GM19035 (cell line): ENCODE results near the gene BTBD9.

Source experiments
- ATAC-seq: cut with Tn5 transposase; IDR thresholded peaks from one replicate; pipeline ENCODE4 v1.9.1; 2021; ENCODE audit not compliant: unreplicated experiment

BTBD9 gene

DNA sequence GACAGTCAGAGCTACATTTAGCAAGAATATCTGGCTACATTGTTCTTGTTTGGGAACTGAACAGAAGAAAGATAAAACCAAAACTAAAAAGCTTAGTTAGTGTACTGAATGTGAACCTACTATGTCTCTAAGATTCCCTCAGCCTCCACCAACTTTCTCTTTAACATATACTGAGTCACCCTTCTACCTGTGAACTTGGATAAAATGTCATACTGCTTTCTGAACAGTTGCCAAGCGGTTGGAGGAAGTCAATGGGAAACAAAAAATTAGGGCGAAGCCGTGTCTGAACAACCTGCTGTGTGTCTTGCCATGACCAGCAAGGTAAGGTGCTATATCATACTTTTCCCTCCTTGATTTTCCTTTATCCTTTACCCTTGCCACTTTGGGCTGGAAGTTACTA lies 243.5 kb downstream of the BTBD9 start:
- ATAC-seq = no peak

GRCh38 chr6:38393986-38394385 lies 245.7 kb downstream of the BTBD9 start:
- ATAC-seq = no peak

GRCh38 chr6:38391626-38392579 lies 247.8 kb downstream of the BTBD9 start:
- no peak for ATAC-seq

DNA sequence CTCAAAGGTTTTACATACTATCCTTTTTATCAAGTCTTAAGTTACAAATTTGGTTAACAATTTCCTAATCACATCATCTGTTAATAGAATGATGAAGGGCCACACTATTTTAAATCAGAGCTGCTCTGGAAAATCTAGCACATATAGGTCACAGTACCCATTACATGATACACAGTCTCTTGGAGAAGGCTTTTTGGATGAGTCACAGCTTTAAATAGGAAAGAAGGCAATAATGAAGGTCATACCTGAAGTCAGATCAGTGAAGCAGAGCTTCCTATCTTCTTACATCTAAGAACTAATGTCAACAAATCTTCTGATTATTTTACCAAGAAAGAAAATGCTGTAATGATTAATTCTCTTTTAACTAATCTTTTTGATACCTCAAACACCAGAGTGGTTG lies 248.5 kb downstream of the BTBD9 start:
- ATAC-seq = no peak

- no peak for ATAC-seq
These were observed 249.9 kb downstream of the BTBD9 start for GRCh38 chr6:38389875-38390274.

- ATAC-seq = no peak
These were observed 251.8 kb downstream of the BTBD9 start for GRCh38 chr6:38387971-38388370.

GRCh38 chr6:38387461-38387860 lies 252.3 kb downstream of the BTBD9 start:
- ATAC-seq = no peak

DNA sequence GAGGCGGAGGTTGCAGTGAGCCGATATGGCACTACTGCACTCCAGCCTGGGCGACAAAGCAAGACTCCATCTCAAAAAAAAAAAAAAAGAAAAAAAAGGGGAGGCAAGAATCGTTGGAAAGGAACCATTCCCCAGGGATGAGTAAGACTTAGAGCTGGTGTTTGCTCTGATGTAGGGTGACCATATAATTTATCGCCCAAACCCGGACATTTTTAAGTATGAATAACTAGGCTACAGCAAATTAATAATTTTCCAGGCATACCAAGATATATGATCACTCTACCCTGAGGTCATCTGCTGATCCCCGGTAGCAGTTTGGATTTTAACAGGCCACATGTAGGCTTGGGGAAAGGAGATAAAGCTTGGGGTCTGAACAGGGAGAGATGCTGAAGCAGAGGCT lies 260.9 kb downstream of the BTBD9 start:
- no peak for ATAC-seq

GRCh38 chr6:38375937-38376336 lies 263.8 kb downstream of the BTBD9 start:
- ATAC-seq = no peak

DNA sequence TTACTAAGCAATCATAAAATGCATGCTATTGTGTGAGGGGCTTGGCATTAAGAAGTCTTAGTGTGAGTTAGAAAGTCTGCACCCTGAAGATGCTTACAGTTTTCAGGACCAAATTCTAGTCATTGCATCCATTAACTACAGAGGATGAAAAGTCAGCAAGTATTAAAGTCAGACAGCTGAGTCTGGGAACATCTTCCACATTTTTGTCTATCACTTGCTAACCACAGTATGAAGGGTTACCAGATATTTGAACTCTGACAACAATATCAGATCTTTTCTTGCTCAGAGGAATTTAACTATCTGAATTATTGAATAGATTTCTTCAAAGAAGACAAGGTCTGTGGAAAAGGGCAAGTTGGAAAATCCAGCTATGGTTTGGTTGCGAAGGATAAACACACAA lies 264.4 kb downstream of the BTBD9 start:
- no peak for ATAC-seq

DNA sequence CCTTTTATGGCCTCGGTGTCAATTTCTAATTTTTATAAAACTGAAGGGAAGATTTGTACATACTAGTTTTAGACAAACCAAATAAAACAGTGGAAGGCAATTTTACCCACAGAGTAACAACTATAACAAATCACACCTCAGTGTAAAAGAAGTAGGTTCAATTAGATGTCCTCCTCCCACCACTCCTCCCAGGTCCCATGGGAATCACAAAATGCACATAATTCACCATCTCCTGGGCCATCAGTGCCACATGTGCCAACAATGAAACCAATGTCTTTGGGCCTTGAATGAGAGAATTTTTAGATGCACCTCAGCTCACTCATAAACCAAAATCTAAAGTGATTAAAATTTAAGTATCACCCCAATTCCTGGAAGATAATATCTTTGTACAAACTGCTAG lies 267.8 kb downstream of the BTBD9 start:
- no peak for ATAC-seq

DNA sequence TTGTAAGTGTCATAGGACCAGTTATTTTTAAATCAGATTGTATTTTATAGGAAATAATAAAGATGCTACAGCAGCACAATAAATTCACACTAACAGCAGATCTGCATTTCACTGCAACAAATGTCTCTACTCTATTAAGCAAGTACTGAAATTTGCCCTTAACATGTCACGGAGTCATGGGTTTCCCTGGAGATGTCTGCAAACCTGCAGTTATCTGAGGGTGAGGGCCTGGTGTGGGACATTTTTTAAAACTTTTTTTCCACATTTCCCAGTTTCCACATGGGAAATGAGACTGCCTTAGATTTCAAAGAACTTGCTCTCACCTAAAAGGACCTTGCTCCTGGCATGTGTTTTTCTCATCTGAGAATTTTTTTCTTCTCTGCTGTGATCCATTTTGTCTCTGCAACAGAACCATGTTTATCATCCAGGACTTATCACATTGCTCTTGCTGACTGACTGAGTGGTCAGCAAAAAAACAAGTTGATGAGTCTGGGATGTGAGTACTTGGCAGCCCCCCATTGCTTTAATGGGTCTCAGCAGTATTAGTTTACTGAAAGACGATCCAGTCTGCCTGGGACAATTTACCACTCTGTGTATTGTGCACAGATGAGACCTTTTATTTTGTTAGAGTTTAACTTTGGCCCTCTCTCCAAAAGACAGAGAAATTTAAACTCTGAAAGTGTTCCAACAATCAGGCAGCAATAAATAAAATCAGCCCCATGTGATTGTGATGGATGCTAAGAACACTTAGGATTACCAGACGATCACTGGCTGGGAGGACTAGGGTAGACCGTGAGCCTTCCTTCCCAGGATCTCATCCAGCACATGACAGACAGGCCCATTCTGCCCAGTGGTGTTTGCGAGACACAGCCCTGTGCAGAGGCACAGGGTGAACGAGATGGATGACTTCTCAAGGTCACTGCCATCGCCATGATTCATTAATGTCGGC lies 268.8 kb downstream of the BTBD9 start:
- ATAC-seq = no peak

- no peak for ATAC-seq
These were observed 272.5 kb downstream of the BTBD9 start for GRCh38 chr6:38367231-38367630.

GRCh38 chr6:38366234-38366633 lies 273.5 kb downstream of the BTBD9 start:
- no peak for ATAC-seq

GRCh38 chr6:38364775-38365174 lies 275.0 kb downstream of the BTBD9 start:
- ATAC-seq = no peak

- ATAC-seq = no peak
These were observed 275.6 kb downstream of the BTBD9 start for GRCh38 chr6:38364127-38364526.

GRCh38 chr6:38355519-38355918 lies 284.2 kb downstream of the BTBD9 start:
- no peak for ATAC-seq

DNA sequence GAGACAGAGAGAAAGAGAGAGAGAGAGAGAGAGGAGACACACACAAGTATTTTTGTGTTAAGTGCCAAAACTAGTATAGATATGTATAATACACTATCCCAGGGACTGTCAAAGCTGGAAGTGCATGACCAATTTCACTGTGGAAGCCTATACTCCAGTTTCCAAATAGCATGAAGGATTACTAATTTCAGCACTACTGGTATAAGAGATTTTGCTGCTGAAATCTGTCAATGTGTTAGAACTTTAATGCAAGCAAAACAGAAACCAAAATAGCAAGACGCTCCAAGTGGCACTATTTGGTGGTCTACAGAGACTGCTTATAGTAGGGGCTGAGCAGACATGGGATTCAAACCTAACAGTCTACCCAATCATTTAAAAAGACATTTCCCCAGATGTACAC lies 284.8 kb downstream of the BTBD9 start:
- ATAC-seq = no peak

DNA sequence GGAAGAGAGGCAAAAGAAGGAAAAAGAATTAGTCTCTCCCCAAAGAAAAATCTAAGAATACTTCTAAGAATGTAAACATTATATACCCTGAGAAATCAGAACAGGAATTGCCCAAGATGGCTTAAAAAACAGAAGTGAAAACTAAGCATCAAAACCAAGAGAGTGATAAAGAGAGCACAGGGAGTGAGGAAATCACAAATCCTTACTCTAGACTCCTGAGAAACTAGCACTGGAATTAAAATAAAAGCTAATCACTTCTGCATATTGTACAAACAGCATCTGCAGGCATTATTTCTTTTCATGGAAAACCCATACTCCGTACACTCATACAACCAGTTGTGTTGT lies 285.7 kb downstream of the BTBD9 start:
- ATAC-seq = no peak

DNA sequence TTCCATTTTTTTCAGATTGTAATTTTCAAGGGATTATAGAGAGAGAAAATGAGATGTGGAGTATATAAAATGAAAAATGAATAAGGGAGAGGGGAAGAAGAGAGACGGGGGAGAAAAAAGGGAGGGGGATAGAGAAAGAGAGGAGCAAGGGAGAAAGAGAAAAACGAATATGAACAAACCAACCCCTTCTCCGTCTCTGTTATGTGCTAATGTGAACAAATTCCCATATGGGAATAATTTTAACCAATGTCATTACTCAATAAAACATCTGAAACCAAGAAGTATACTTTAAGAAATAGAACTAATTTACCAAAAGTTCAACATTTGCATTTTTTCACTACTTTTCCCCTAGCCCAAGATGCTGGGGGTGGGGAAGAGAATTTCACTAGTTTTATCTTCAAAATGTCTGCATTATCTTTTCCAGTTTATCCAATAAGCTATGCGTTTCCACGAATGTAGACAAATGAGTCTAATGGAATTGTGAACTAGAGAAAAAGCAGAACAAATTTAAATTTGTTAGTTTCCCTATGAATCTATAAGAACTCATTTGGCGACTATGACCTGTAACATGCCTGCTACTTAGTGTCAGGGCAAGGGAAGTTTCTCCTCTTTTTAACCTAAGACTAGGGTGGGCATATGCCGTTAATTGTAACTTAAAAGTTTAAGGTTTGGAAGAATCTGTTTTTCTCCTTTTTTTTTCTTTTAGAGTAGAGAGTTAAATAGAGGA lies 286.3 kb downstream of the BTBD9 start:
- ATAC-seq = no peak

- no peak for ATAC-seq
These were observed 287.1 kb downstream of the BTBD9 start for GRCh38 chr6:38352636-38353035.
